Esophagus squamous epithelium (tissue), 5 donors: ENCODE results near the gene EGF. TPM values are rescaled to one million over a fixed set of nuclear protein-coding genes. Genes with fewer than 3 reads are reported as not detected.
"Not testable (repeated sequence)": the region's sequence is repeated elsewhere in the genome, so short reads cannot be mapped to it uniquely, and the experiment has no call there.

Source experiments
- DNase-seq: peaks from one replicate; lab custom pipeline; 2025; lab: John Stamatoyannopoulos, UW
- H3K27ac ChIP-seq, 4 donors: fragments of 200-600 bp; sonication (generic); one replicate each; pipeline ENCODE4 v1.5.1; 2016 to 2019; ENCODE audit warnings: mild to moderate bottlenecking in 1 of 4
- H3K27me3 ChIP-seq, 4 donors: fragments of 200-600 bp; sonication (generic); 1 replicate in 3 of 4; 2 replicates in 1 of 4; pipeline versions ENCODE4 v1.5.1 to v1.6.0; 2017 to 2021; ENCODE audit warnings: antibody characterized with exemption in 1 of 4
- H3K36me3 ChIP-seq, 3 donors: fragments of 200-600 bp; sonication (generic); one replicate each; pipeline ENCODE4 v1.5.1; 2016 to 2019
- H3K4me1 ChIP-seq, 3 donors: fragments of 200-600 bp; sonication (generic); one replicate each; pipeline ENCODE4 v1.5.1; 2017 to 2019
- H3K4me3 ChIP-seq, 4 donors: fragments of 200-600 bp; sonication (generic); 1 replicate in 3 of 4; 2 replicates in 1 of 4; pipeline ENCODE4 v1.5.1; 2016 to 2019; ENCODE audit warnings: mild to moderate bottlenecking in 2 of 4, moderate library complexity in 1 of 4
- H3K9me3 ChIP-seq, 3 donors: fragments of 200-600 bp; sonication (generic); one replicate each; pipeline ENCODE4 v1.5.1; 2016 to 2019
- POLR2A ChIP-seq, 4 donors: fragments of 450-650 bp; IDR thresholded peaks; one replicate each; pipeline ENCODE4 v1.6.1; 2017; ENCODE audit warnings: antibody characterized with exemption in 4 of 4, mild to moderate bottlenecking in 4 of 4, moderate library complexity in 3 of 4
- WGBS, 2 donors: methylation state at CpG; one replicate each; pipeline ENCODE4 v1.1.5; 2018; 5-methylcytosine and 5-hydroxymethylcytosine counted together
- intact Hi-C: fragments of 100-400 bp; cut with DNase I; formaldehyde crosslinking; loops from one replicate; pipeline ENCODE4 v1.15.0; 2022
- total RNA-seq, 4 donors: library from RNA; depleted of rRNA; stranded (reverse); fragments of >200 nt; gene quantifications; one replicate each; pipeline ENCODE4 v1.1.0, GENCODE V29; 2016
- TF ChIP-seq, protein P1 (sequence below), 6 experiments: fragments of 450-650 bp in 4 of 6; fragments of 200-600 bp in 2 of 6; sonication (generic) in 2 of 6; IDR thresholded peaks; one replicate each; pipeline ENCODE4 v1.5.1; 2016 to 2019; ENCODE audit warnings: antibody characterized with exemption in 6 of 6, mild to moderate bottlenecking in 4 of 6, moderate library complexity in 4 of 6
- donor health status: DM: yes; HTN: yes; CAD: no.

Gene EGF
- total RNA-seq, 4 donors from 2014 or later, result 0.19 to 0.70 (median 0.47) TPM

DNA sequence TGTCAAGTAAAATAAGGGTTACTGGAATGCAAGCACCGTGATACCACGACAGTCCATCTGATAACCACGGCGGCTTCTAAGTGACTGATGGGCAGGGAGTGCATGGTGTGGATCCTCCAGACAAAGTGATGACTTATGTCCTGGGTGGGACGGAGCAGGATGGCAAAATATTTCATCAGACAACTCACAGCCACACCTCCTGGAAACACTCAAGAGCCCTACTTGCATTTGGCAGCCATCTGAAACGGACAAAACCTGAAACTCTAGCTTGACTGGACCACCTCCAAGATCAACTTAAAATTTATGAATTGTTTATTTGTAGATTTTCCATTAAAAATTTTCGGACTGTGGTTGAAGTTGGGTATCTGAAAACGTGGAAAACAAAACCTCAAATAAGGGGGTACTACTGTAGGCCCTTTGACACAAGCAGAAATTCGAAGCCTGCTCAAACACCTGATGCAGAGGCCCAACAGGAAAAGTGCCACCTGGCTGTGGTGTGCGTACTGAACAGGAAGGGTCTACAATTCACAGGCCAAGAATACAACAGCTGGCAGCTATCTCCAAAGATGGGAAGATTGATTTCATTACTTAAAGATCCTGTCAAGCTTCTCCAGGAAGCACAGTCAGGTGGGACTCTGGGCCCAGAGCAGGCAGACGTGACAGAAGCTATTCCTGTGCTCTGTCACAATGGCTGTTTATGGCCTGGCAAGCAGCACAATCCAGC is 38.7 kb upstream of the EGF start:
- no peak overlapping the region for H3K4me3 ChIP-seq
- H3K9me3 ChIP-seq, result no peaks in the 10 kb centered on the region
- no peaks in the 10 kb centered on the region for H3K27me3 ChIP-seq
- peaks cover 0 to 11% (median 0%) of the 10 kb centered on the region in 3 donors for H3K36me3 ChIP-seq
- intact Hi-C loops, result no loop called here
- H3K27ac ChIP-seq, result no peak overlapping the region
- H3K4me1 ChIP-seq, result peaks cover 0 to 11% (median 0%) of the 10 kb centered on the region in 3 donors
- TF ChIP-seq POLR2A (IDR thresholded peaks at IDR 0.05), result no peak
- TF ChIP-seq, protein P1, sequence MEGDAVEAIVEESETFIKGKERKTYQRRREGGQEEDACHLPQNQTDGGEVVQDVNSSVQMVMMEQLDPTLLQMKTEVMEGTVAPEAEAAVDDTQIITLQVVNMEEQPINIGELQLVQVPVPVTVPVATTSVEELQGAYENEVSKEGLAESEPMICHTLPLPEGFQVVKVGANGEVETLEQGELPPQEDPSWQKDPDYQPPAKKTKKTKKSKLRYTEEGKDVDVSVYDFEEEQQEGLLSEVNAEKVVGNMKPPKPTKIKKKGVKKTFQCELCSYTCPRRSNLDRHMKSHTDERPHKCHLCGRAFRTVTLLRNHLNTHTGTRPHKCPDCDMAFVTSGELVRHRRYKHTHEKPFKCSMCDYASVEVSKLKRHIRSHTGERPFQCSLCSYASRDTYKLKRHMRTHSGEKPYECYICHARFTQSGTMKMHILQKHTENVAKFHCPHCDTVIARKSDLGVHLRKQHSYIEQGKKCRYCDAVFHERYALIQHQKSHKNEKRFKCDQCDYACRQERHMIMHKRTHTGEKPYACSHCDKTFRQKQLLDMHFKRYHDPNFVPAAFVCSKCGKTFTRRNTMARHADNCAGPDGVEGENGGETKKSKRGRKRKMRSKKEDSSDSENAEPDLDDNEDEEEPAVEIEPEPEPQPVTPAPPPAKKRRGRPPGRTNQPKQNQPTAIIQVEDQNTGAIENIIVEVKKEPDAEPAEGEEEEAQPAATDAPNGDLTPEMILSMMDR (IDR thresholded peaks at IDR 0.05), result no peak
- WGBS, 2 donors, result 56 to 66% methylated on average over 9 to 11 of the region's 11 CpGs
- DNase-seq, result no peak

DNA sequence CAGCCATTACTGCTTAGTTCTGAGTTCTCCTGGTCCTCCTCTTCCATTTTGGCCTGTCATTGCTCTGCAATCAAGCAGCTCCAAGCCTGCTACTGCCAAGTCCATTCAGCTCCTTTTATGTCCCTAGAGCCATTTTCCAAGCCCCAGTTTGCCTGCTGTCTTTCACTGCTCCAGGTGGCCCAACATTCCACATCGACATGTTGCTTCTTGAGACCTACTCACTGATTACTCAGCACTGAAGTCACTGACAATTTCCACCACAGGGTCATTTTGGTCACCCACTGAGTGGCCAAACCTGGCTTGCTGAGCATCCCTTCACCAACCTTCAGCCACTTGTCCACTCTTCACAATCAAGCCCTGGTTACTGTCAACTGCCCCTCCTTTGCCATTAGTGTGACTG is 37.6 kb upstream of the EGF start:
- Histone ChIP-seq H3K4me3 (no peak overlapping the region), H3K27ac (no peak overlapping the region), H3K27me3 (no peaks in the 10 kb centered on the region), H3K9me3 (no peaks in the 10 kb centered on the region), H3K36me3 (peaks cover 0 to 5% (median 0%) of the 10 kb centered on the region in 3 donors), H3K4me1 (peaks cover 0 to 11% (median 0%) of the 10 kb centered on the region in 3 donors)
- DNase-seq, result no peak
- TF ChIP-seq, protein P1 (IDR thresholded peaks at IDR 0.05), result no peak
- TF ChIP-seq POLR2A (IDR thresholded peaks at IDR 0.05), result no peak
- 76 to 83% methylated on average over 1 of the region's 1 CpG for WGBS, 2 donors
- intact Hi-C loops, result no loop called here

DNA sequence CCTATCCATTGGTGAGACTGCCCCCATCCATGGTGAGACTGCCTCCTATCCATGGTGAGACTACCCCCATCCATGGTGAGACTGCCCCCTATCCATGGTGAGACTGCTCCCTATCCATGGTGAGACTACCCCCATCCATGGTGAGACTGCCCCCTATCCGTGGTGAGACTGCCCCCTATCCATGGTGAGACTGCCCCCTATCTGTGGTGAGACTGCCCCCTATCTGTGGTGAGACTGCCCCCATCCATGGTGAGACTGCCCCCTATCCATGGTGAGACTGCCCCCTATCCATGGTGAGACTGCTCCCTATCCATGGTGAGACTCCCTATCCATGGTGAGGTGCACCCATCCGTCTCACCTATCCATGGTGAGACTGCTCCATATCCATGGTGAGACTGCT is 37.1 kb upstream of the EGF start:
- H3K36me3 ChIP-seq, DNase-seq, H3K9me3 ChIP-seq, H3K27me3 ChIP-seq, H3K27ac ChIP-seq, intact Hi-C loops, H3K4me3 ChIP-seq: not testable (repeated sequence)
- 60% methylated on average over 1 of the region's 2 CpGs; no CpG with 5 or more reads in 1 of the 2 donors for whole genome bisulfite sequencing, 2 donors
- H3K4me1 ChIP-seq, result peaks cover 0 to 11% (median 0%) of the 10 kb centered on the region in 3 donors

DNA sequence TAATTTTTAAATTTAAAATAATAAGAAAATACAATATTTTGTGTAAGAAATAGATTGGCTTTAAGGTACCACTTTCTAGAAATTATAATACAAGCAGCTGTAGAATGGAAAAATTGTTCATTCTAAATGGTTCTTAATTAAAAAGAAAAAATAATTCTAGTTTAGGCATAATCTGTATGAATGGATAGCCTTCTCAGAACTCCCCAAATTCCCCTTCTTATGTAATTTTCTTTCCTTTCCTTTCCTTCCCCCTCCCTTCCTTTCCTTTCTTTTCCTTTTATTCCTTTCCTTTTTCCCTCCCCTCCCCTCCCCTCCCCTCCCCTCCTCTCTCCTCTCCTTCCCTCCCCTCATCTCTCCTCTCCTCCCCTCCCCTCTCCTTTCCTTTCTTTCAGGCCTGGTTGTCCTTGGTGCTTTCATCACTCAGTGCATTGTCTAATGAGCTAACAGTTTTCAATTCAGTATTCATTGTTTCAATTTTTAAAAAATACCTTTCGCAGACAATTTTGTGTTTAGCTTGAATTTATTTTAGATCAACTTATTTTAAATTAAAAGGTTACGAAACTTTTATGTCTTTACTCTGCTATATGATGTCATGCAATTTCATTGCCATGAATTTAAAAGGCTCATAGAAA is 35.9 kb upstream of the EGF start:
- peaks cover 0 to 11% (median 0%) of the 10 kb centered on the region in 3 donors for H3K4me1 ChIP-seq
- no peak for TF ChIP-seq POLR2A (IDR thresholded peaks at IDR 0.05)
- TF ChIP-seq, protein P1 (IDR thresholded peaks at IDR 0.05), result no peak
- no peak overlapping the region for H3K4me3 ChIP-seq
- DNase-seq, result no peak
- intact Hi-C loops, result no loop called here
- no peaks in the 10 kb centered on the region for H3K36me3 ChIP-seq
- H3K27ac ChIP-seq, result no peak overlapping the region
- WGBS, 2 donors, result 89 to 93% methylated on average over 2 of the region's 2 CpGs
- no peaks in the 10 kb centered on the region for H3K9me3 ChIP-seq
- no peaks in the 10 kb centered on the region for H3K27me3 ChIP-seq

DNA sequence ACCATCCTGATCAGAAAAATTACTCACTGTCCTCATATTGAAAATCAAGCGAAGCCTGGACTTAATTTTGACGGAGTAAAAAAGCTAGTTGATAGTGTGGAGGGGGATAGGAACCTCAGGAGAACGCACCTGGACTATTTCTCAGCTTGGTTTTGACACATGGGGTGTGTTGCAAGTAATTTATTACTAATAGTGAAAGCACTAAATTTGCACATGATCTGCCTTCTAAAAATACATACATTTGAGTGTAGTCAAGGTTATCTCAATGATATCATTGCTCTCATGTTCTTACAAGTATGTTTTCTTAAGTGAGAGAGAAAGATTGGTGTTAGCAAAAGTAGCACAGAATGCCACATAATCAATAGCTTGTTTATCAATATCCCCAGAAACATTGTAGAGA is 35.3 kb upstream of the EGF start:
- DNase-seq, result no peak
- Histone ChIP-seq H3K4me1 (peaks cover 0 to 11% (median 0%) of the 10 kb centered on the region in 3 donors), H3K4me3 (no peak overlapping the region), H3K27me3 (no peaks in the 10 kb centered on the region), H3K27ac (no peak overlapping the region), H3K36me3 (no peaks in the 10 kb centered on the region), H3K9me3 (no peaks in the 10 kb centered on the region)
- WGBS, 2 donors, result 45 to 54% methylated on average over 3 of the region's 3 CpGs
- intact Hi-C loops, result no loop called here
- TF ChIP-seq POLR2A (IDR thresholded peaks at IDR 0.05), result no peak
- TF ChIP-seq, protein P1 (IDR thresholded peaks at IDR 0.05), result no peak
